HEK293T (cell line): ENCODE results near the gene SP3.
A peak's percentile ranks its signal among the peaks of the same experiment; 100 is the strongest.

Experiments
- CTCF ChIA-PET: fragments of 350-600 bp; formaldehyde crosslinking; extraction: SDS; loops from one replicate; lab custom pipeline; 2021; ENCODE audit warnings: antibody characterized with exemption, inconsistent platforms; lab: Yijun Ruan, JAX
- POLR2A ChIA-PET: fragments of 350-600 bp; formaldehyde crosslinking; extraction: SDS; loops from one replicate; lab custom pipeline; 2020; ENCODE audit warnings: antibody characterized with exemption, inconsistent platforms; lab: Yijun Ruan, JAX
- DNase-seq: peaks from one replicate; pipeline ENCODE4 v3.0.0; 2012; ENCODE audit warnings: mixed read lengths; ENCODE audit errors: extremely low spot score
- ARNT ChIP-seq: fragments of 450-650 bp; IDR thresholded peaks from 2 replicates; pipeline ENCODE4 v1.6.1; 2017; ENCODE audit warnings: mild to moderate bottlenecking
- BHLHE40 ChIP-seq: fragments of 450-650 bp; IDR thresholded peaks from 2 replicates; pipeline ENCODE4 v1.6.1; 2016; ENCODE audit warnings: mild to moderate bottlenecking, moderate library complexity, borderline replicate concordance
- CTBP1 ChIP-seq: fragments of 450-650 bp; IDR thresholded peaks from 2 replicates; pipeline ENCODE4 v1.6.1; 2016; ENCODE audit warnings: borderline replicate concordance
- ELF4 ChIP-seq: fragments of 450-650 bp; IDR thresholded peaks from 2 replicates; pipeline ENCODE4 v1.6.1; 2017; ENCODE audit warnings: antibody characterized with exemption
- FOXA1 ChIP-seq: fragments of 450-650 bp; IDR thresholded peaks from 2 replicates; pipeline ENCODE4 v1.6.1; 2016; ENCODE audit warnings: mild to moderate bottlenecking
- FOXK2 ChIP-seq: fragments of 450-650 bp; IDR thresholded peaks from 2 replicates; pipeline ENCODE4 v1.6.1; 2016; ENCODE audit warnings: mild to moderate bottlenecking
- FOXM1 ChIP-seq: fragments of 450-650 bp; IDR thresholded peaks from 2 replicates; pipeline ENCODE4 v1.6.1; 2017; ENCODE audit warnings: mild to moderate bottlenecking, borderline replicate concordance
- HDGF ChIP-seq: fragments of 450-650 bp; IDR thresholded peaks from 2 replicates; pipeline ENCODE4 v1.6.1; 2017; ENCODE audit warnings: antibody characterized with exemption, borderline replicate concordance
- L3MBTL2 ChIP-seq: fragments of 450-650 bp; conservative IDR thresholded peaks from 2 replicates; pipeline ENCODE4 v1.6.1; 2016; ENCODE audit warnings: mild to moderate bottlenecking
- LEF1 ChIP-seq: fragments of 450-650 bp; IDR thresholded peaks from 2 replicates; pipeline ENCODE4 v1.6.1; 2017; ENCODE audit warnings: mild to moderate bottlenecking, borderline replicate concordance
- NFRKB ChIP-seq: fragments of 450-650 bp; IDR thresholded peaks from 2 replicates; pipeline ENCODE4 v1.6.1; 2016; ENCODE audit warnings: mild to moderate bottlenecking, moderate library complexity
- SP1 ChIP-seq: fragments of 450-650 bp; IDR thresholded peaks from 2 replicates; pipeline ENCODE4 v1.6.1; 2017
- SUZ12 ChIP-seq: fragments of 450-650 bp; IDR thresholded peaks from 2 replicates; pipeline ENCODE4 v1.6.1; 2016; ENCODE audit warnings: mild to moderate bottlenecking
- TARDBP ChIP-seq: fragments of 450-650 bp; IDR thresholded peaks from 2 replicates; pipeline ENCODE4 v1.6.1; 2016
- ZNF384 ChIP-seq: fragments of 450-650 bp; IDR thresholded peaks from 2 replicates; pipeline ENCODE4 v1.6.1; 2016
- TF ChIP-seq, protein P1 (sequence below): fragments of 450-650 bp; IDR thresholded peaks from 2 replicates; pipeline ENCODE4 v1.6.1; 2016

The SP3 gene

DNA sequence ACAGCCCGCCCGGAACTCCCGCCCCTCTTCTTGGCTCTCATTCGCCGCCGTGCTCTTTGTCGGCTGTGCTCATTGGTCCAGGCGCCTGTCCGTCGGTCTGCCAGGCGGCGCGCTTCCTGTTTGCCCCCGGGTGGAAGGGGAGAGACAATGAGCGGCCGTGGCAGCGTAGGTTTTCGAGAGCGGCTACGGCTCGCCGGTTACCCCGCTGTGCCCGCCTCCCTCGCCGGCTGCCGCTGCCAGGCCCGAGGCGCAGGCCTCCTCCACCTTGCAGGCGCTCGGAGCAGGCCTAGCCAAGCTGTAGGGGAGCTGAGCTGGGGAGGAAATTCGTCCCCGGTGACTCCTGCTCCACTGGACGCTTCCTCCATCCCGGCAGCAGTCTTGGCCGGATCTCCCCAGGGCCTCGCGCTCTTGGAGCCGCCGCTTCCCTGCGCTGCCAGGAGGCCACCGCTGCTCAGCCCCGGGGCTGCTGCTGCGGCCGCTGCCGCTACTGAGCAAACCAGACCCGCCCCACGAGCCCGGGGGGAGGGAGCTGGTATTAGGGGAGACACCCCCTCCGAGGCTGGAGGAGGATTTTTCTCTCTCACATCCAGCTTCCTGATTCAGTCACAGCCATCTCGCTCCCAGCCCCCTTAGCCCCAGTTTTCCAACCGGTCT, at the start of gene SP3:
Gene SP3 (minus strand): TSS at position 2 of the 654 bp plus-strand sequence. CDS start 202 bp downstream, outside the sequence.
- ChIA-PET POLR2A (interaction anchor here (0.9 to 1.0 kb wide), 2 partner anchors 25 to 73 kb away, joined by 3 to 4 read pairs; no protein-coding TSS in a partner anchor), CTCF (no interaction called here)
- peak; percentile 97 for DNase-seq
- TF ChIP-seq, protein P1, sequence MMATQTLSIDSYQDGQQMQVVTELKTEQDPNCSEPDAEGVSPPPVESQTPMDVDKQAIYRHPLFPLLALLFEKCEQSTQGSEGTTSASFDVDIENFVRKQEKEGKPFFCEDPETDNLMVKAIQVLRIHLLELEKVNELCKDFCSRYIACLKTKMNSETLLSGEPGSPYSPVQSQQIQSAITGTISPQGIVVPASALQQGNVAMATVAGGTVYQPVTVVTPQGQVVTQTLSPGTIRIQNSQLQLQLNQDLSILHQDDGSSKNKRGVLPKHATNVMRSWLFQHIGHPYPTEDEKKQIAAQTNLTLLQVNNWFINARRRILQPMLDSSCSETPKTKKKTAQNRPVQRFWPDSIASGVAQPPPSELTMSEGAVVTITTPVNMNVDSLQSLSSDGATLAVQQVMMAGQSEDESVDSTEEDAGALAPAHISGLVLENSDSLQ, result peak; percentile 100
- TF ChIP-seq FOXK2, result no peak
- no peak for TF ChIP-seq ZNF384
- no peak for TF ChIP-seq TARDBP
- TF ChIP-seq SP1, result no peak
- peak; percentile 87 for TF ChIP-seq ELF4
- no peak for TF ChIP-seq NFRKB
- TF ChIP-seq ARNT, result no peak
- no peak for TF ChIP-seq FOXM1
- TF ChIP-seq LEF1, result no peak
- TF ChIP-seq SUZ12, result no peak
- TF ChIP-seq CTBP1, result no peak
- no peak for TF ChIP-seq BHLHE40

GRCh38 chr2:174014699-174015070, 49.5 kb upstream of the SP3 start:
- CTCF ChIA-PET, result interaction anchor here (0.5 kb wide), 1 partner anchor 335 kb away, joined by 6 read pairs; no protein-coding TSS in a partner anchor

GRCh38 chr2:174014011-174014698, 49.0 kb upstream of the SP3 start:
- CTCF ChIA-PET, result no interaction called here
- DNase-seq, result no peak
- TF ChIP-seq TARDBP, result no peak
- no peak for TF ChIP-seq SP1
- no peak for TF ChIP-seq ELF4
- TF ChIP-seq NFRKB, result no peak
- no peak for TF ChIP-seq FOXK2
- TF ChIP-seq ZNF384, result no peak
- TF ChIP-seq ARNT, result no peak
- no peak for TF ChIP-seq SUZ12
- TF ChIP-seq CTBP1, result no peak
- no peak for TF ChIP-seq FOXA1
- TF ChIP-seq FOXM1, result no peak
- no peak for TF ChIP-seq HDGF
- no peak for TF ChIP-seq LEF1
- TF ChIP-seq, protein P1, result no peak
- POLR2A ChIA-PET, result no interaction called here

More at GRCh38 chr2:174014699-174015070, 49.5 kb upstream of the SP3 start:
- TF ChIP-seq NFRKB (no peak), BHLHE40 (no peak), FOXM1 (no peak), FOXK2 (no peak), ELF4 (no peak), TARDBP (no peak), CTBP1 (no peak), SUZ12 (no peak), L3MBTL2 (no peak), HDGF (no peak), ARNT (no peak), LEF1 (no peak), ZNF384 (no peak), FOXA1 (no peak), SP1 (no peak)
- no peak for DNase-seq
- POLR2A ChIA-PET, result no interaction called here

DNA sequence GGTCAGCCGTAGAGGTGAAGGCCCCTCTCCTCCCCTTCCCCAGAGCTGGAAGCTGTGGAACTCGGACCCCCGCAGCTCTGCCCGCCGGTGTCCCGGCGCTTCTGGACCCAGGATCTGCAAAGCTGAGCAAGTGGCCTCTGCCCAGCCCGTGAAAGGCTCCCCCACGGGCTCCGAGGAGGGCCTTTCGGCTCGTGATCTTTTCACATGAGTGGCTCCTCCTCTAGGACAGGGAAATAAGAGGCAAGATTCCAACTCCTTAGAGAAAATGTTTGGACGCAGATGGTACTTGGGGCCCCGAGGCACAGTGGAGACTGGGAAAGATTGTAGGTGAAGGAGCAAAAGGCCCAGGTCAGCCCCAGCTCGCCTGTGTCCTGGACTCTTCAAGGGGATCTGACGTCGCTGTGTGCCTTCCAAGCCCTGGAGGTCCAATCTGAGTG, 48.2 kb upstream of the SP3 start:
- ChIA-PET POLR2A (no interaction called here), CTCF (no interaction called here)
- TF ChIP-seq, protein P1, result no peak
- TF ChIP-seq CTBP1 (no peak), SP1 (no peak), FOXM1 (no peak), HDGF (no peak), L3MBTL2 (no peak), NFRKB (no peak), ELF4 (no peak), SUZ12 (no peak), FOXK2 (no peak)
- DNase-seq, result no peak

DNA sequence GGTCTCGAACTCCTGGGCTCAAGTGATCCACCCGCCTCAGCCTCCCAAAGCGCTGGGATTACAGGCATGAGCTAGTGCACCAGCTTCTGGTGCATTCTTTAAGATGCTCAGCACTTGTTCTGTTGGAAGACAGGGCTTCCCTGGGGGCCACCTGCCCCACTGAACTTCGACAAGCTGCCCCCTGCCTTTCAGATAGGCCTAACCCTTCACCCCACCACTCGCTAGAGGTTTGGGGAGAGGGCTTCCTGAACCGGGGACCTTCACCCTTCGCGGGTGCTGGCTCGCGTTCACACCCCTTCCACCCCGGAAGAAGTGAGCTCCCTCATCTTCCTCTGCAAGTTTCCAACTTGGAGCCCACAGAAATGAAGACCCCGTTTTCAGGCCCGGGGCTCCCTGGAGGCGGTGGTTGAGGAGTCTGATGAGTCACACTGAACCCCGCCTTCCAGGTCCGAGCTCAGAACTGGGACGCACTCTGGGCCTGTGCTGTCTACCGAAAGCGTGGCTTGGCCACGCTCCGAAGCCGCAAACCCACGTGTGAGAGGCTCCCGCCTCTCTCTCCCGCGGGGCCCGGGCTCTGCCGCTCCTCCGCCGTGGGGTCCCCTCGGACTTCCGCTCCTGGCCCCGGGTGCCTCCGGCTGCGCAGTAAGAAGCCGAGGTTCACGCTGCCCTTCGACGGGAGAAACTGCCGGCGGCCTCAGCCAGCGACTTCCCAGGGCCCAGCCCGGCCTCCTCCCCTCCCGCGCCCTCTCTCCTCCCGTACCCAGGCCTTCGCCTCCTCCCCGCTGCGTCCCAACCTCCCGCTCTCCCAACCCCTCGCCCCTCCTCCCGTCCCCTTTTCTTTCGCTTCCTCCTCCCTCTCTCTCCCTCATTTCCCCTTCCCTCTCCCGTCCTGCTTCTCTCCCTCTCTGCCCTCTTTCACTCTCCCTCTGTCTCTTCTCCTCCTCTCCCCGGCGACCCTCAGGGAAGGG, 47.5 kb upstream of the SP3 start:
- TF ChIP-seq, protein P1, result no peak
- TF ChIP-seq ELF4 (no peak), TARDBP (no peak), FOXM1 (no peak), ZNF384 (no peak), LEF1 (no peak), NFRKB (no peak), FOXK2 (no peak), BHLHE40 (no peak), HDGF (no peak), SUZ12 (no peak), FOXA1 (no peak), L3MBTL2 (no peak), CTBP1 (no peak), ARNT (no peak), SP1 (no peak)
- DNase-seq, result no peak
- ChIA-PET POLR2A (no interaction called here), CTCF (no interaction called here)
